NT2/D1 (cell line): ENCODE measurements around the gene ARHGEF37.
A peak's percentile ranks its signal among the peaks of the same experiment; 100 is the strongest.

Experiments
- DNase-seq: peaks from one replicate; pipeline ENCODE4 v3.0.0-alpha.2; 2011; ENCODE audit warnings: low read depth, low spot score
- H3K27me3 ChIP-seq: 2 replicates; pipeline ENCODE4 v1.6.0; 2011; ENCODE audit warnings: mild to moderate bottlenecking; ENCODE audit not compliant: insufficient read length, insufficient read depth
- H3K36me3 ChIP-seq: 2 replicates; pipeline ENCODE4 v1.6.1; 2011; ENCODE audit warnings: mild to moderate bottlenecking, low read length, mixed read lengths; ENCODE audit not compliant: insufficient read depth, insufficient read length
- H3K4me1 ChIP-seq: 2 replicates; pipeline ENCODE4 v1.5.1; 2011; ENCODE audit not compliant: insufficient read depth, insufficient read length
- H3K4me3 ChIP-seq: 2 replicates; pipeline ENCODE4 v1.5.1; 2011; ENCODE audit warnings: low read depth; ENCODE audit not compliant: insufficient read length
- H3K9ac ChIP-seq: 2 replicates; pipeline ENCODE4 v1.6.0; 2011; ENCODE audit warnings: low read depth; ENCODE audit not compliant: insufficient read length
- H3K9me3 ChIP-seq: 2 replicates; pipeline ENCODE4 v1.5.1; 2011; ENCODE audit warnings: mild to moderate bottlenecking, low read length; ENCODE audit not compliant: insufficient read depth
- SUZ12 ChIP-seq: IDR thresholded peaks from 2 replicates; pipeline ENCODE4 v1.6.1; 2011; ENCODE audit not compliant: insufficient read length, insufficient read depth; ENCODE audit errors: extremely low read depth
- YY1 ChIP-seq: IDR thresholded peaks from 2 replicates; pipeline ENCODE4 v1.6.1; 2011; ENCODE audit not compliant: insufficient read length, insufficient read depth
- ZNF274 ChIP-seq: IDR thresholded peaks from 2 replicates; pipeline ENCODE4 v1.6.1; 2011; ENCODE audit warnings: mild to moderate bottlenecking, low read depth, low read length

The ARHGEF37 gene

DNA sequence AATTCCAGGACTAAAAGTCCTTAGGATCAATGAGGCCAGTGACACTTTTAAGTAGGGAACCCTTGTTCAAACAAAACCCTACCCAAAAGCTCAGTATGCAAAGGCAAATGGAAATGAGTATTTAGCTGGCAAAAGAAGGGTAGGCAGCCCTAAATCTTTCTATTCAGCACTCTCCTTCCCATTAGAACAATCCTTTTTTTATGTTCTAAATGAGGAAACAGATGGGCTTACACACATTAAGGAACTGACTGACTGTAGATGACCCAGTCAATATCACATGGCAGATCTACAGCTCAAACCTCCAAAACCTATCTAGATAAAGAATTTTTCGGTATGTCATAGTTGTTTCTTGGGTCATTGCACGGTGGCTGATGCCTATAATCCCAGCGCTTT, 37.3 kb upstream of the ARHGEF37 start:
- TF ChIP-seq ZNF274 = no peak
- no peak for TF ChIP-seq YY1
- no peak for TF ChIP-seq SUZ12
- H3K36me3 ChIP-seq = peaks cover 70% of the 10 kb centered on the region

DNA sequence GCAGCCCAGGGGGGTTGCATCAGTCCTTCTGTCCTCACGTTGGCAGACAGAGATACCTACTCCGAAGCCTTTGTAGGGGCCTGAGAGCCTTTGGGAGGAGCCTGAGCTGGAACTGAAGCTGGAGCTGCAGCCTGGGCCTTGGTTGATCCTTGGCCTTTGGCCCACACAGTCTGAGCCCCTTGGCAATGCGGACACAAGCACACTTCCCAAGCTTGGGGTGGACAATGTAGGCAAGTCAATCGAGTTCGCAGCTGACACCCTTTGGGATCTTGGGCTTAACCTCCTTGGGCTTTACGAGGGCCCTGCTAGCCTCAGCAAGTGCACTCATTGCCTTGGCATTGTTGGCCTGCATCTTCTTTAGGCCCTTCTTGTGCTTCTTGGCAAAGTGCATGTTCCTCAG, 36.0 kb upstream of the ARHGEF37 start:
- Histone ChIP-seq H3K9me3 (no peaks in the 10 kb centered on the region), H3K4me1 (peaks cover 4% of the 10 kb centered on the region), H3K27me3 (no peaks in the 10 kb centered on the region), H3K4me3 (no peak overlapping the region), H3K36me3 (peaks cover 80% of the 10 kb centered on the region), H3K9ac (no peak overlapping the region)
- no peak for TF ChIP-seq YY1
- TF ChIP-seq SUZ12 = no peak
- no peak for TF ChIP-seq ZNF274
- no peak for DNase-seq

More for the DNA sequence above, 37.3 kb upstream of the ARHGEF37 start:
- Histone ChIP-seq H3K27me3 (no peaks in the 10 kb centered on the region), H3K9me3 (no peaks in the 10 kb centered on the region), H3K4me1 (peaks cover 4% of the 10 kb centered on the region), H3K4me3 (no peak overlapping the region), H3K9ac (no peak overlapping the region)
- no peak for DNase-seq

DNA sequence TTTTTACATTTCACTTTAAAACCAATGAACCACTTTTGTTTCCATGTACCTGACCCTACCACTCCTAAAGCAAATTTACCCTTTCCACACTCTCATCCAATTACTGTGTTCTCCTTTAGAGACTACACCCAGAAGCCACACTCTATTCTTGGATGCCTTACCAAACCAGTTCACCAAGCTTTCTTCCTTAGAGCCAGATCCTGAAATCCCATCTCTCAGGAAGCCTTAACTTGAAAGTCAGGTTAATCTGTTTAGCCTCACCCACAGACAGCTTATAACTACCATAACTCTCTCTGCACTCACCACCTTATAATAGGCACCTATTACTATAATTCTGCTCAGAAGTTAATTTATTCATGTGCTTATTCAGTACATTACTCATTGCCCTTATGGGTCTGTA, 34.3 kb upstream of the ARHGEF37 start:
- Histone ChIP-seq H3K4me1 (peaks cover 4% of the 10 kb centered on the region), H3K9me3 (no peaks in the 10 kb centered on the region), H3K4me3 (no peak overlapping the region), H3K36me3 (peaks cover 71% of the 10 kb centered on the region), H3K9ac (no peak overlapping the region), H3K27me3 (no peaks in the 10 kb centered on the region)
- TF ChIP-seq YY1 = no peak
- no peak for TF ChIP-seq ZNF274
- no peak for TF ChIP-seq SUZ12
- no peak for DNase-seq

DNA sequence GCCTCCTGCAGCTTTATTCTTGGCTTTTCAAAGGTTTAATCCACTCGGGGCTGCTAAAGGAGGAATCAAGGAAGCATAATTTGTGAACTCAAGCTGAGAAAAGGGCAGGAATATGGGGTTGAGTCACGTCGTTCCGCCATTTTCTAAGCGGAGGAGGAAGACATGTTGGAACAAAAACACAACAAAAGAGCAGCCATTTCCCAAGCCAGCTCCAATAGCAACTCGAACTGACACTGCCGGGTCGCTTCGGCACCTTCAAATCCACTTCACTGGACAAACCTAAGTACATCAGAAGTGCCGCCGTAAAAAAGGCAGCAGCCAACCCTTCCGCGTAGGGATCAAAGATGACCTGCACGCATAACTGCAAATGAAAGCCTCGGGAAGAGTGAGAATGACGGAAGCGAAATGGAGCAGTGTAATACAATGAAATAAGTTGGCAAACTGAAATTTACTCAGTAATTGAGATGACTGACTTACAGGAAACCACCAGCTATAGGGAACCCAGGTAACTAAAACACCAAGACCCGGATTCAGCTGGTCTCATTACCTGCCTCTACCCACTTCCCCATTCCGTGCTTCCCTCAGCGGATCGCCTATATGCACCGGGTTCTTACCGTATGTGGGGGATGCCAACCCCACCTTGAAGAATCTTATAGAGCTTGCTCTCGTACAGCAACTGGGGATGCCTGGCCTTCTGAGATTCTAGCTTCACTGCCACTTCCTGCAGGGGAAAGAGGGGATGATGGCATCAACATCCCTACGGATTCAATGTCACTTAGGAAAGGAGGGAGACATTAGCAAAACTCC, 31.6 kb upstream of the ARHGEF37 start:
- TF ChIP-seq ZNF274 (no peak), YY1 (peak; percentile 56)
- DNase-seq = no peak

DNA sequence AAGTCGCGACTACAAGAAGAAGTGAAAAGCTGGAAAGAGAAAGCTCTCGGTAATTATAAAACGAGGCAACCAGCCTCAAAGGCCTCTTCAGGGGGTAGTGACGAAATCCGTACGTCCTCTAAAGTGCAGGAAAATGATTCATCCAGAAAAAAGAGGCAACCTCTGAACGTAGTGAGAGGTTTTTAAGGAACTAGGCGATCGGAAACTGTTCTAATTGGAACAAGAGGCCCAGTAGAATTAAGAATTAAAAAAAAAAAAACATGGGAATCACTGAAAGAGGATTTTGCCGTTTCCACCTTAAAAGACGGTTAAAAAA, 31.1 kb upstream of the ARHGEF37 start:
- Histone ChIP-seq H3K36me3 (peaks cover 51% of the 10 kb centered on the region), H3K4me3 (peak overlapping the region; percentile 94), H3K4me1 (peaks cover 4% of the 10 kb centered on the region), H3K9me3 (no peaks in the 10 kb centered on the region), H3K27me3 (no peaks in the 10 kb centered on the region), H3K9ac (peak overlapping the region; percentile 98)
- no peak for DNase-seq
- TF ChIP-seq SUZ12 = no peak
- no peak for TF ChIP-seq ZNF274
- TF ChIP-seq YY1 = no peak

More for the DNA sequence above, 31.6 kb upstream of the ARHGEF37 start:
- Histone ChIP-seq H3K4me1 (peaks cover 4% of the 10 kb centered on the region), H3K27me3 (no peaks in the 10 kb centered on the region), H3K9ac (peak overlapping the region; percentile 98), H3K4me3 (peak overlapping the region; percentile 94), H3K9me3 (no peaks in the 10 kb centered on the region), H3K36me3 (peaks cover 57% of the 10 kb centered on the region)

DNA sequence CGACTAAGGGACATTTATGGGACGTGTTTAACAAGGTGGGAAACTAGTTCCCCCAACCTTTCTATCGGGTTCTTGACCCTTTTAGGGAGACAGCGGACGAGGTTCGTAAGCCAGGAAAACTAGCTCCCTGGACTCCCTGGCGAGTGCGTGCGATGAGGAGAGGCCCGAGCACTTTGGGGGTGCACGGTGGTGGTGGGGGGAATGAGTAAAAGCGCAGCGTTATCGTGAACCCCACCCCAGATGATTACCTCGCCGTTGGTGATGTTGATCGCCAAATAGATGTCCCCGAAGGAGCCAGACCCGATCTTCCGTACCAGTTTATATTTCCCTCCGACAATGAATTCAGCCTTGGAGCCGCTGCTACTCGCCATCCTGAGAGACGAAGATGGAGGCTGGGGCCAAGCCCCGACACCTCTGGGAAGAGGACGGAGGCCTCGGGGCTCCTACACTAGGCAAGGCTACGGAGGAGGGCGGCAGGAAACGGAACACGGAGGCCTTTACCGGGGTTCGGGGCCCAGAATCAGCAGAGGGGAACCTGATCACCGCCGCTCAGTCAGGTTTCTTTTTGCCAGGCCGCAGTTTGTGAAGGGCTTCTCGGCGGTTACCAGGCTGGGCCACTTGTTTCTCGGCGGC, 30.6 kb upstream of the ARHGEF37 start:
- DNase-seq = no peak

More for the DNA sequence above, 30.6 kb upstream of the ARHGEF37 start:
- Histone ChIP-seq H3K27me3 (no peaks in the 10 kb centered on the region), H3K4me3 (peak overlapping the region; percentile 94), H3K36me3 (peaks cover 47% of the 10 kb centered on the region), H3K4me1 (peaks cover under 1% of the 10 kb centered on the region), H3K9ac (peak overlapping the region; percentile 98), H3K9me3 (no peaks in the 10 kb centered on the region)
- no peak for TF ChIP-seq ZNF274
- TF ChIP-seq YY1 = no peak
- TF ChIP-seq SUZ12 = no peak
